B cell (primary cell): ENCODE measurements around the gene IL10RA. TPM values are rescaled to one million over a fixed set of nuclear protein-coding genes. Genes with fewer than 3 reads are reported as not detected.
"Not testable (repeated sequence)": the region's sequence is repeated elsewhere in the genome, so short reads cannot be mapped to it uniquely, and the experiment has no call there.

ENCODE experiments used
- ATAC-seq: fragments of 200-7000 bp; cut with Tn5 transposase; one replicate; pipeline ENCODE4 v1.10.0; 2021; ENCODE audit warnings: low read depth, mild to moderate bottlenecking, moderate number of reproducible peaks, moderate library complexity
- CTCF ChIA-PET: fragments of 350-600 bp; sonication (Branson Sonifier 250); formaldehyde crosslinking; loops from one replicate; lab custom pipeline; 2021; ENCODE audit warnings: antibody characterized with exemption, inconsistent platforms; lab: Charles Lee
- POLR2A ChIA-PET: fragments of 350-600 bp; sonication (Branson Sonifier 250); formaldehyde crosslinking; loops from one replicate; lab custom pipeline; 2021; ENCODE audit warnings: antibody characterized with exemption; lab: Charles Lee
- DNase-seq: peaks from one replicate; pipeline ENCODE4 v3.0.0; 2013
- H2AFZ ChIP-seq: 2 replicates; pipeline ENCODE4 v1.6.1; 2012; ENCODE audit warnings: mild to moderate bottlenecking, low read depth, low read length; ENCODE audit not compliant: insufficient read depth, poor library complexity, severe bottlenecking
- H3K27ac ChIP-seq, 2 donors: 1 replicate in 1 of 2; 2 replicates in 1 of 2; pipeline ENCODE4 v1.5.1; 2012 to 2013; ENCODE audit warnings: low read length in 2 of 2, mild to moderate bottlenecking in 2 of 2, moderate library complexity in 1 of 2
- H3K27me3 ChIP-seq, 4 experiments: fragments of 200-600 bp in 1 of 4; sonication (generic) in 1 of 4; replicated peaks in 1 of 4; 1 replicate in 2 of 4; 2 replicates in 2 of 4; pipeline versions ENCODE4 v1.6.1 to v1.7.0; 2013 to 2016; ENCODE audit warnings: low read length in 3 of 4, mild to moderate bottlenecking in 2 of 4, mixed read lengths in 1 of 4, moderate library complexity in 1 of 4; ENCODE audit not compliant: insufficient read depth in 4 of 4, control insufficient read depth in 3 of 4; ENCODE audit errors: control extremely low read depth in 1 of 4
- H3K36me3 ChIP-seq, 2 experiments: replicated peaks in 1 of 2; 1 replicate in 1 of 2; 2 replicates in 1 of 2; pipeline versions ENCODE4 v1.6.1 to v1.7.1; 2013; ENCODE audit warnings: low read length in 1 of 2; ENCODE audit not compliant: insufficient read depth in 2 of 2, control insufficient read depth in 1 of 2; ENCODE audit errors: control extremely low read depth in 1 of 2, extremely low read depth in 1 of 2
- H3K4me1 ChIP-seq, 2 donors: fragments of 200-600 bp in 1 of 2; sonication (generic) in 1 of 2; 1 replicate in 1 of 2; 2 replicates in 1 of 2; pipeline versions ENCODE4 v1.5.1 to v1.6.1; 2013 to 2017; ENCODE audit warnings: low read length in 2 of 2; ENCODE audit not compliant: control insufficient read depth in 2 of 2, insufficient read depth in 2 of 2
- H3K4me2 ChIP-seq: replicated peaks from 2 replicates; pipeline ENCODE3; 2012; ENCODE audit warnings: mild to moderate bottlenecking, low read depth, low read length; ENCODE audit not compliant: poor library complexity, severe bottlenecking
- H3K4me3 ChIP-seq, 5 experiments: fragments of 200-600 bp in 1 of 5; sonication (generic) in 1 of 5; 1 replicate in 3 of 5; 2 replicates in 2 of 5; pipeline versions ENCODE4 v1.5.1 to v1.7.0; 2011 to 2016; ENCODE audit warnings: low read length in 4 of 5, mild to moderate bottlenecking in 4 of 5, low read depth in 2 of 5, control low read depth in 1 of 5, moderate library complexity in 1 of 5; ENCODE audit not compliant: insufficient read depth in 1 of 5; ENCODE audit errors: control extremely low read depth in 1 of 5, extremely low read depth in 1 of 5
- H3K79me2 ChIP-seq: fragments of 200-600 bp; sonication (generic); one replicate; pipeline ENCODE4 v1.6.0; 2016; ENCODE audit warnings: low read length; ENCODE audit not compliant: control insufficient read depth, insufficient read depth
- H3K9ac ChIP-seq: fragments of 200-600 bp; sonication (generic); 2 replicates; pipeline ENCODE4 v1.6.1; 2017; ENCODE audit warnings: mild to moderate bottlenecking, low read length, moderate library complexity
- H3K9me3 ChIP-seq, 3 donors: one replicate each; pipeline versions ENCODE4 v1.6.1 to v1.7.1; 2013; ENCODE audit warnings: low read length in 2 of 3; ENCODE audit not compliant: control insufficient read depth in 2 of 3, insufficient read depth in 1 of 3; ENCODE audit errors: control extremely low read depth in 1 of 3
- H4K20me1 ChIP-seq: 2 replicates; pipeline ENCODE4 v1.6.0; 2012; ENCODE audit warnings: mild to moderate bottlenecking, low read length; ENCODE audit not compliant: insufficient read depth, control insufficient read depth, poor library complexity, severe bottlenecking
- H3K27ac Mint-ChIP-seq: one replicate; pipeline ENCODE4 v1.8.0; 2021; ENCODE audit warnings: mixed read lengths
- H3K27me3 Mint-ChIP-seq: one replicate; pipeline ENCODE4 v1.8.0; 2021; ENCODE audit warnings: mixed read lengths
- H3K4me1 Mint-ChIP-seq: one replicate; pipeline ENCODE4 v1.8.0; 2021; ENCODE audit warnings: mixed read lengths
- H3K4me3 Mint-ChIP-seq: one replicate; pipeline ENCODE4 v1.8.0; 2021; ENCODE audit warnings: mixed read lengths
- H3K9me3 Mint-ChIP-seq: one replicate; pipeline ENCODE4 v1.8.0; 2022; ENCODE audit warnings: mixed read lengths; ENCODE audit not compliant: insufficient read depth
- CTCF ChIP-seq: fragments of 200-600 bp; IDR thresholded peaks from one replicate; pipeline ENCODE4 v1.8.0; 2022; ENCODE audit warnings: antibody characterized with exemption, mild to moderate bottlenecking
- EZH2 ChIP-seq: IDR thresholded peaks from 2 replicates; pipeline ENCODE4 v1.6.1; 2012; ENCODE audit warnings: borderline replicate concordance, low read depth, mild to moderate bottlenecking, moderate library complexity, low read length; ENCODE audit not compliant: insufficient read depth, poor library complexity, severe bottlenecking
- WGBS: methylation state at CpG from one replicate; pipeline ENCODE4 v1.1.5; 2013; ENCODE audit warnings: missing lambda C conversion rate; ENCODE audit not compliant: insufficient coverage; 5-methylcytosine and 5-hydroxymethylcytosine counted together
- intact Hi-C: fragments of 100-400 bp; cut with micrococcal nuclease; formaldehyde crosslinking; loops from one replicate; pipeline ENCODE4 v1.10.0; 2022
- polyA plus RNA-seq: library from polyadenylated mRNA; depleted of rRNA; stranded (reverse); fragments of >200 nt; gene quantifications from 2 replicates; pipeline ENCODE4 v1.2.3, GENCODE V29; 2012
- total RNA-seq, 2 donors: library from RNA; stranded (reverse); fragments of 120-200 nt in 1 of 2; gene quantifications; 1 replicate in 1 of 2; 2 replicates in 1 of 2; pipeline versions ENCODE4 v1.2.3 to v1.2.4, GENCODE V29; 2013 to 2022

Gene IL10RA
- total and polyA plus RNA-seq, 2 donors (not counting 1 experiment from before 2014, with no cell fraction given), result 73.3 to 417 TPM

GRCh38 chr11:117978291-117978910 is 7.8 kb upstream of the IL10RA start:
- peaks cover 61% of the 10 kb centered on the region for H3K4me1 Mint-ChIP-seq
- CTCF ChIA-PET, result interaction anchor here (1.5 to 8.1 kb wide), 5 partner anchors 10 to 161 kb away, joined by 5 to 60 read pairs (median 17); no protein-coding TSS in a partner anchor

GRCh38 chr11:117978991-117979390 is 7.2 kb upstream of the IL10RA start:
- peak overlapping the region; percentile 69 to 79 for H3K27ac ChIP-seq
- TF ChIP-seq EZH2, result no peak
- no peak for TF ChIP-seq CTCF
- H3K9me3 ChIP-seq, result peaks cover 0 to 6% (median 0%) of the 10 kb centered on the region in 3 donors
- WGBS, result no CpG with 5 or more reads among the region's 4 CpGs
- Mint-ChIP-seq H3K27me3 (no peaks in the 10 kb centered on the region), H3K4me3 (no peak overlapping the region), H3K27ac (peak overlapping the region; percentile 79), H3K9me3 (no peaks in the 10 kb centered on the region), H3K4me1 (peaks cover 63% of the 10 kb centered on the region)
- peaks cover 32 to 47% of the 10 kb centered on the region in 2 donors for H3K4me1 ChIP-seq
- CTCF ChIA-PET, result interaction anchor here (1.5 to 8.1 kb wide), 6 partner anchors 9 to 162 kb away, joined by 5 to 60 read pairs (median 11); no protein-coding TSS in a partner anchor
- H3K79me2 ChIP-seq, result peaks cover 3% of the 10 kb centered on the region
- no peaks in the 10 kb centered on the region for H4K20me1 ChIP-seq
- no peak for DNase-seq
- no peak for ATAC-seq
- intact Hi-C loops, result no loop called here
- POLR2A ChIA-PET, result interaction anchor here (1.0 to 2.6 kb wide), 4 partner anchors 18 to 72 kb away, joined by 3 to 10 read pairs (median 6); no protein-coding TSS in a partner anchor
- peaks cover 0 to 2% of the 10 kb centered on the region in 2 experiments for H3K36me3 ChIP-seq
- H3K27me3 ChIP-seq, result no peaks in the 10 kb centered on the region
- H3K4me3 ChIP-seq, result no peak overlapping the region
- no peak overlapping the region for H2AFZ ChIP-seq
- peak overlapping the region; percentile 50 for H3K4me2 ChIP-seq
- no peak overlapping the region for H3K9ac ChIP-seq

More at GRCh38 chr11:117978291-117978910, 7.8 kb upstream of the IL10RA start:
- H3K4me2 ChIP-seq, H3K9me3 Mint-ChIP-seq, ATAC-seq, H3K9me3 ChIP-seq, DNase-seq, H3K4me3 Mint-ChIP-seq, H2AFZ ChIP-seq, H4K20me1 ChIP-seq, H3K27me3 Mint-ChIP-seq, H3K27me3 ChIP-seq, H3K36me3 ChIP-seq, H3K27ac ChIP-seq, intact Hi-C loops, H3K9ac ChIP-seq, H3K79me2 ChIP-seq, H3K4me3 ChIP-seq: not testable (repeated sequence)
- peaks cover 32 to 48% of the 10 kb centered on the region in 2 donors for H3K4me1 ChIP-seq
- WGBS, result 98% methylated on average over 20 of the region's 36 CpGs
- peak overlapping the region; percentile 26 for H3K27ac Mint-ChIP-seq
- POLR2A ChIA-PET, result interaction anchor here (2.2 to 2.6 kb wide), 2 partner anchors 18 to 27 kb away, joined by 8 to 10 read pairs; no protein-coding TSS in a partner anchor
